Measurements from ENCODE around the gene SH3PXD2A.

The SH3PXD2A gene

GRCh38 chr10:103726637-103727036 lies 128.7 kb downstream of the SH3PXD2A start:
- no peak for DNase-seq (ENCODE audit: low read depth in 1 of 2, low spot score in 1 of 2)

- DNase-seq (ENCODE audit: low read depth in 1 of 2, low spot score in 1 of 2): no peak
Measured at GRCh38 chr10:103725242-103725641, 130.1 kb downstream of the SH3PXD2A start.

GRCh38 chr10:103724771-103725170 lies 130.6 kb downstream of the SH3PXD2A start:
- no peak for DNase-seq (ENCODE audit: low read depth in 1 of 2, low spot score in 1 of 2)

GRCh38 chr10:103724074-103724473 lies 131.3 kb downstream of the SH3PXD2A start:
- no peak for DNase-seq (ENCODE audit: low read depth in 1 of 2, low spot score in 1 of 2)

- DNase-seq (ENCODE audit: low read depth in 1 of 2, low spot score in 1 of 2): no peak
Measured at GRCh38 chr10:103723557-103723956, 131.8 kb downstream of the SH3PXD2A start.

GRCh38 chr10:103722632-103723031 lies 132.7 kb downstream of the SH3PXD2A start:
- DNase-seq (ENCODE audit: low read depth in 1 of 2, low spot score in 1 of 2): no peak

GRCh38 chr10:103720964-103721335 lies 134.4 kb downstream of the SH3PXD2A start:
- DNase-seq (ENCODE audit: low read depth in 1 of 2, low spot score in 1 of 2): no peak

- DNase-seq (ENCODE audit: low read depth in 1 of 2, low spot score in 1 of 2): no peak
Measured at GRCh38 chr10:103720328-103720963, 134.9 kb downstream of the SH3PXD2A start.

- no peak for DNase-seq (ENCODE audit: low read depth in 1 of 2, low spot score in 1 of 2)
Measured at GRCh38 chr10:103719036-103719435, 136.3 kb downstream of the SH3PXD2A start.

- DNase-seq (ENCODE audit: low read depth in 1 of 2, low spot score in 1 of 2): no peak
Measured at GRCh38 chr10:103718247-103718620, 137.1 kb downstream of the SH3PXD2A start.

GRCh38 chr10:103717341-103718246 lies 137.8 kb downstream of the SH3PXD2A start:
- no peak for DNase-seq (ENCODE audit: low read depth in 1 of 2, low spot score in 1 of 2)

- no peak for DNase-seq (ENCODE audit: low read depth in 1 of 2, low spot score in 1 of 2)
Measured at GRCh38 chr10:103716206-103717160, 138.9 kb downstream of the SH3PXD2A start.

GRCh38 chr10:103715430-103715829 lies 139.9 kb downstream of the SH3PXD2A start:
- DNase-seq (ENCODE audit: low read depth in 1 of 2, low spot score in 1 of 2): no peak

- no peak for DNase-seq (ENCODE audit: low read depth in 1 of 2, low spot score in 1 of 2)
Measured at GRCh38 chr10:103714232-103714891, 141.0 kb downstream of the SH3PXD2A start.

- no peak for DNase-seq (ENCODE audit: low read depth in 1 of 2, low spot score in 1 of 2)
Measured at GRCh38 chr10:103713676-103714075, 141.7 kb downstream of the SH3PXD2A start.

GRCh38 chr10:103712898-103713498 lies 142.4 kb downstream of the SH3PXD2A start:
- peak; percentile 59 to 71 for DNase-seq (ENCODE audit: low read depth in 1 of 2, low spot score in 1 of 2)

- no peak for DNase-seq (ENCODE audit: low read depth in 1 of 2, low spot score in 1 of 2)
Measured at GRCh38 chr10:103712146-103712545, 143.2 kb downstream of the SH3PXD2A start.

GRCh38 chr10:103711351-103711994 lies 143.9 kb downstream of the SH3PXD2A start:
- no peak for DNase-seq (ENCODE audit: low read depth in 1 of 2, low spot score in 1 of 2)

- no peak for DNase-seq (ENCODE audit: low read depth in 1 of 2, low spot score in 1 of 2)
Measured at GRCh38 chr10:103710490-103710889, 144.9 kb downstream of the SH3PXD2A start.

GRCh38 chr10:103709341-103709920 lies 145.9 kb downstream of the SH3PXD2A start:
- DNase-seq (ENCODE audit: low read depth in 1 of 2, low spot score in 1 of 2): no peak
